Measurements from ENCODE around the gene ZNF280A. TPM values are rescaled to one million over a fixed set of nuclear protein-coding genes. Genes with fewer than 3 reads are reported as not detected.

ZNF280A gene
- total and polyA plus RNA-seq, 2 of the 8 experiments (the other 6 are each of a cell fraction or from before 2014, with no cell fraction given), result 0.09 to 0.61 TPM

DNA sequence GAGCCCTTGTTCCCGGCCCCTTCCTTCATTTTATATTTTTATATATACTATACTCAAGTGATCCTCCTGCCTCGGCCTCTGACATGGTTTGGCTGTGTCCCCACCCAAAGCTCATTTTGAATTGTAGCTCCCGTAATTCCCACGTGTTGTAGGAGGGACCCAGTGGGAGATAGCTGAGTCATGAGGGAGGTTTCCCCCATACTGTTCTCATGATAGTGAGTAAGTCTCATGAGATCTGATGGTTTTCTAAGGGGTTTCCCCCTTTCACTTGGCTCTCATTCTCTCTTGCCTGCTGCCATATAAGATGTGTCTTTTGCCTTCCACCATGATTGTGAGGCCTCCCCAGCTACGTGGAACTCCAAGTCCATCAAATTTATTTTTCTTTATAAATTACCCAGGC, 7.2 kb upstream of the ZNF280A start (continued):
- TF ChIP-seq, protein P1, sequence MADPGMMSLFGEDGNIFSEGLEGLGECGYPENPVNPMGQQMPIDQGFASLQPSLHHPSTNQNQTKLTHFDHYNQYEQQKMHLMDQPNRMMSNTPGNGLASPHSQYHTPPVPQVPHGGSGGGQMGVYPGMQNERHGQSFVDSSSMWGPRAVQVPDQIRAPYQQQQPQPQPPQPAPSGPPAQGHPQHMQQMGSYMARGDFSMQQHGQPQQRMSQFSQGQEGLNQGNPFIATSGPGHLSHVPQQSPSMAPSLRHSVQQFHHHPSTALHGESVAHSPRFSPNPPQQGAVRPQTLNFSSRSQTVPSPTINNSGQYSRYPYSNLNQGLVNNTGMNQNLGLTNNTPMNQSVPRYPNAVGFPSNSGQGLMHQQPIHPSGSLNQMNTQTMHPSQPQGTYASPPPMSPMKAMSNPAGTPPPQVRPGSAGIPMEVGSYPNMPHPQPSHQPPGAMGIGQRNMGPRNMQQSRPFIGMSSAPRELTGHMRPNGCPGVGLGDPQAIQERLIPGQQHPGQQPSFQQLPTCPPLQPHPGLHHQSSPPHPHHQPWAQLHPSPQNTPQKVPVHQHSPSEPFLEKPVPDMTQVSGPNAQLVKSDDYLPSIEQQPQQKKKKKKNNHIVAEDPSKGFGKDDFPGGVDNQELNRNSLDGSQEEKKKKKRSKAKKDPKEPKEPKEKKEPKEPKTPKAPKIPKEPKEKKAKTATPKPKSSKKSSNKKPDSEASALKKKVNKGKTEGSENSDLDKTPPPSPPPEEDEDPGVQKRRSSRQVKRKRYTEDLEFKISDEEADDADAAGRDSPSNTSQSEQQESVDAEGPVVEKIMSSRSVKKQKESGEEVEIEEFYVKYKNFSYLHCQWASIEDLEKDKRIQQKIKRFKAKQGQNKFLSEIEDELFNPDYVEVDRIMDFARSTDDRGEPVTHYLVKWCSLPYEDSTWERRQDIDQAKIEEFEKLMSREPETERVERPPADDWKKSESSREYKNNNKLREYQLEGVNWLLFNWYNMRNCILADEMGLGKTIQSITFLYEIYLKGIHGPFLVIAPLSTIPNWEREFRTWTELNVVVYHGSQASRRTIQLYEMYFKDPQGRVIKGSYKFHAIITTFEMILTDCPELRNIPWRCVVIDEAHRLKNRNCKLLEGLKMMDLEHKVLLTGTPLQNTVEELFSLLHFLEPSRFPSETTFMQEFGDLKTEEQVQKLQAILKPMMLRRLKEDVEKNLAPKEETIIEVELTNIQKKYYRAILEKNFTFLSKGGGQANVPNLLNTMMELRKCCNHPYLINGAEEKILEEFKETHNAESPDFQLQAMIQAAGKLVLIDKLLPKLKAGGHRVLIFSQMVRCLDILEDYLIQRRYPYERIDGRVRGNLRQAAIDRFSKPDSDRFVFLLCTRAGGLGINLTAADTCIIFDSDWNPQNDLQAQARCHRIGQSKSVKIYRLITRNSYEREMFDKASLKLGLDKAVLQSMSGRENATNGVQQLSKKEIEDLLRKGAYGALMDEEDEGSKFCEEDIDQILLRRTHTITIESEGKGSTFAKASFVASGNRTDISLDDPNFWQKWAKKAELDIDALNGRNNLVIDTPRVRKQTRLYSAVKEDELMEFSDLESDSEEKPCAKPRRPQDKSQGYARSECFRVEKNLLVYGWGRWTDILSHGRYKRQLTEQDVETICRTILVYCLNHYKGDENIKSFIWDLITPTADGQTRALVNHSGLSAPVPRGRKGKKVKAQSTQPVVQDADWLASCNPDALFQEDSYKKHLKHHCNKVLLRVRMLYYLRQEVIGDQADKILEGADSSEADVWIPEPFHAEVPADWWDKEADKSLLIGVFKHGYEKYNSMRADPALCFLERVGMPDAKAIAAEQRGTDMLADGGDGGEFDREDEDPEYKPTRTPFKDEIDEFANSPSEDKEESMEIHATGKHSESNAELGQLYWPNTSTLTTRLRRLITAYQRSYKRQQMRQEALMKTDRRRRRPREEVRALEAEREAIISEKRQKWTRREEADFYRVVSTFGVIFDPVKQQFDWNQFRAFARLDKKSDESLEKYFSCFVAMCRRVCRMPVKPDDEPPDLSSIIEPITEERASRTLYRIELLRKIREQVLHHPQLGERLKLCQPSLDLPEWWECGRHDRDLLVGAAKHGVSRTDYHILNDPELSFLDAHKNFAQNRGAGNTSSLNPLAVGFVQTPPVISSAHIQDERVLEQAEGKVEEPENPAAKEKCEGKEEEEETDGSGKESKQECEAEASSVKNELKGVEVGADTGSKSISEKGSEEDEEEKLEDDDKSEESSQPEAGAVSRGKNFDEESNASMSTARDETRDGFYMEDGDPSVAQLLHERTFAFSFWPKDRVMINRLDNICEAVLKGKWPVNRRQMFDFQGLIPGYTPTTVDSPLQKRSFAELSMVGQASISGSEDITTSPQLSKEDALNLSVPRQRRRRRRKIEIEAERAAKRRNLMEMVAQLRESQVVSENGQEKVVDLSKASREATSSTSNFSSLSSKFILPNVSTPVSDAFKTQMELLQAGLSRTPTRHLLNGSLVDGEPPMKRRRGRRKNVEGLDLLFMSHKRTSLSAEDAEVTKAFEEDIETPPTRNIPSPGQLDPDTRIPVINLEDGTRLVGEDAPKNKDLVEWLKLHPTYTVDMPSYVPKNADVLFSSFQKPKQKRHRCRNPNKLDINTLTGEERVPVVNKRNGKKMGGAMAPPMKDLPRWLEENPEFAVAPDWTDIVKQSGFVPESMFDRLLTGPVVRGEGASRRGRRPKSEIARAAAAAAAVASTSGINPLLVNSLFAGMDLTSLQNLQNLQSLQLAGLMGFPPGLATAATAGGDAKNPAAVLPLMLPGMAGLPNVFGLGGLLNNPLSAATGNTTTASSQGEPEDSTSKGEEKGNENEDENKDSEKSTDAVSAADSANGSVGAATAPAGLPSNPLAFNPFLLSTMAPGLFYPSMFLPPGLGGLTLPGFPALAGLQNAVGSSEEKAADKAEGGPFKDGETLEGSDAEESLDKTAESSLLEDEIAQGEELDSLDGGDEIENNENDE (IDR thresholded peaks at IDR 0.05; ENCODE audit: insufficient replicate concordance, low read length), result no peak
- TF ChIP-seq TCF12 (IDR thresholded peaks at IDR 0.05; ENCODE audit: low read depth, low read length), result no peak
- TF ChIP-seq KDM4A (IDR thresholded peaks at IDR 0.05; ENCODE audit: low read depth, low read length, severe bottlenecking), result no peak

Measured in H1 (cell line).